Measurements from ENCODE around the gene ITGB2. TPM values are rescaled to one million over a fixed set of nuclear protein-coding genes. Genes with fewer than 3 reads are reported as not detected.

ITGB2 gene
- total RNA-seq, 1 donor from 2014 or later = 370 TPM

DNA sequence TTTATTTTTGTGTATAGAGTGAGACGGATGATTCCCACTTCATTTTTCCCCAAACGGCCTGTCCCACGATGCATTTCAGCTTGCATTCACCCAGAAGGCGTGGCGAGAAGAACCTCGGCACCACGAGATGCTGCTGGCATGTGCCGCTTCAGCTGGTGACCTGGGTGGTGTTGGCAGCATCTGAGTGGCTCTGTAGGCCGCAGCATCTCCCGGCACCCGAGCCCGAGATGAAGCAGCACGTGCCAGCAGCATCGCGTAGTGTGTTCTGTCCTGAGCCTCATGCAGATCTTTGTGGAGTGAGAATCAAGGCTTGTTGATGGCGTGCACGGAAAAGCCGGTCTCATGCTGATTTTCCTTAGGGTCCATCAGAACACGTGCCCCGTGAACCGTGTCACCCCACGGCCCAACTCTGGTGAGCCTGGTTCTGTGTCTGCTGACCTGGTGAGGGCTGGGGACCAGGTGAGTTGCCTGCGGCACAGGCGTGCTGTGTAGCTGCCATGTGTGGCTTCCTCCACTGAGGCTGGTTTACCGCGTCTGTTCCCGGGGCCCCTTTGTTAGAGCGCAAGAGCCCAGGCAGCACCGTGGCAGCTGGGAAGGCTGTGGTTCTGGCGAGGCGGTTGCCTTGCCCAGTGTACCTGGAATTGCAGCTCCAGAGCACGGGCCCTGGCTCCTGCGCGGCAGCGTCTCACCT, 35.8 kb upstream of the ITGB2 start:
- Histone ChIP-seq H3K36me3 (peaks cover 13% of the 10 kb centered on the region), H3K4me1 (peaks cover 11% of the 10 kb centered on the region), H3K27me3 (no peaks in the 10 kb centered on the region), H3K9me3 (no peaks in the 10 kb centered on the region), H3K4me3 (no peak overlapping the region), H3K27ac (no peak overlapping the region)
- TF ChIP-seq, protein P1, sequence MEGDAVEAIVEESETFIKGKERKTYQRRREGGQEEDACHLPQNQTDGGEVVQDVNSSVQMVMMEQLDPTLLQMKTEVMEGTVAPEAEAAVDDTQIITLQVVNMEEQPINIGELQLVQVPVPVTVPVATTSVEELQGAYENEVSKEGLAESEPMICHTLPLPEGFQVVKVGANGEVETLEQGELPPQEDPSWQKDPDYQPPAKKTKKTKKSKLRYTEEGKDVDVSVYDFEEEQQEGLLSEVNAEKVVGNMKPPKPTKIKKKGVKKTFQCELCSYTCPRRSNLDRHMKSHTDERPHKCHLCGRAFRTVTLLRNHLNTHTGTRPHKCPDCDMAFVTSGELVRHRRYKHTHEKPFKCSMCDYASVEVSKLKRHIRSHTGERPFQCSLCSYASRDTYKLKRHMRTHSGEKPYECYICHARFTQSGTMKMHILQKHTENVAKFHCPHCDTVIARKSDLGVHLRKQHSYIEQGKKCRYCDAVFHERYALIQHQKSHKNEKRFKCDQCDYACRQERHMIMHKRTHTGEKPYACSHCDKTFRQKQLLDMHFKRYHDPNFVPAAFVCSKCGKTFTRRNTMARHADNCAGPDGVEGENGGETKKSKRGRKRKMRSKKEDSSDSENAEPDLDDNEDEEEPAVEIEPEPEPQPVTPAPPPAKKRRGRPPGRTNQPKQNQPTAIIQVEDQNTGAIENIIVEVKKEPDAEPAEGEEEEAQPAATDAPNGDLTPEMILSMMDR (IDR thresholded peaks at IDR 0.05) = no peak
- no peak for DNase-seq
- no peak for ATAC-seq
- intact Hi-C loops (cut with DNase I) = no loop called here

GRCh38 chr21:44955798-44956175, 35.1 kb upstream of the ITGB2 start:
- DNase-seq (peak; percentile 53), ATAC-seq (no peak)
- intact Hi-C loops (cut with DNase I) = no loop called here
- H3K27me3 ChIP-seq = no peaks in the 10 kb centered on the region
- no peak overlapping the region for H3K27ac ChIP-seq
- H3K9me3 ChIP-seq = no peaks in the 10 kb centered on the region
- H3K4me3 ChIP-seq = no peak overlapping the region
- peaks cover 11% of the 10 kb centered on the region for H3K4me1 ChIP-seq
- TF ChIP-seq, protein P1 (IDR thresholded peaks at IDR 0.05) = no peak
- peaks cover 13% of the 10 kb centered on the region for H3K36me3 ChIP-seq

GRCh38 chr21:44955141-44955797, 34.6 kb upstream of the ITGB2 start:
- H3K27me3 ChIP-seq = no peaks in the 10 kb centered on the region
- peak; percentile 51 for DNase-seq
- H3K36me3 ChIP-seq = peaks cover 8% of the 10 kb centered on the region
- ATAC-seq = no peak
- TF ChIP-seq, protein P1 (IDR thresholded peaks at IDR 0.05) = no peak
- H3K4me1 ChIP-seq = peaks cover 11% of the 10 kb centered on the region
- H3K4me3 ChIP-seq = no peak overlapping the region
- no peak overlapping the region for H3K27ac ChIP-seq
- intact Hi-C loops (cut with DNase I) = no loop called here
- H3K9me3 ChIP-seq = no peaks in the 10 kb centered on the region

GRCh38 chr21:44954281-44954771, 33.6 kb upstream of the ITGB2 start:
- Histone ChIP-seq H3K4me1 (peaks cover 12% of the 10 kb centered on the region), H3K9me3 (no peaks in the 10 kb centered on the region), H3K27ac (no peak overlapping the region), H3K36me3 (peaks cover 5% of the 10 kb centered on the region), H3K4me3 (no peak overlapping the region), H3K27me3 (no peaks in the 10 kb centered on the region)
- ATAC-seq (no peak), DNase-seq (peak; percentile 61)
- TF ChIP-seq, protein P1 (IDR thresholded peaks at IDR 0.05) = no peak
- intact Hi-C loops (cut with DNase I) = no loop called here

DNA sequence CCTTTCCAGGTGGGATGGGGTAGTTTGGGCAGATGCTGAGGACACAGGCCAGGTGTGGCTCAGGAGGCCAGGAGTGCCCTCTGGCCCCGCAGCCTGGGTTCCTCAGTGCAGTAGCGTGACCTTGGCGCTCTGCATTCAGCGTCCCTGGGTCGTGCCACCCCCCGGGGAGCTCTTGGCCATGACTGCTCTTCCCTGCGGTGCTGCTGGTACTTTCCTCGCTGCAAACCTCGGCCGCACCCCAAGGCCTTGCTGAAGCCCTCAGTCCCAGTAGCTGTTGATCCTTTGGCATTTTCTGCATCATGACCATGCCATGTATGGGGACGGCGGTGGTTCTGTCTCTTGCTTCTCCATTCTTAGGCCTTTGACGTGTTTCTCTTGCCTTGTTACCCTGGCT, 32.9 kb upstream of the ITGB2 start:
- DNase-seq = peak; percentile 52
- peaks cover 5% of the 10 kb centered on the region for H3K36me3 ChIP-seq
- H3K4me3 ChIP-seq = no peak overlapping the region
- no peaks in the 10 kb centered on the region for H3K9me3 ChIP-seq
- ATAC-seq = no peak
- TF ChIP-seq, protein P1 (IDR thresholded peaks at IDR 0.05) = no peak
- peaks cover 7% of the 10 kb centered on the region for H3K4me1 ChIP-seq
- H3K27me3 ChIP-seq = no peaks in the 10 kb centered on the region
- intact Hi-C loops (cut with DNase I) = no loop called here
- H3K27ac ChIP-seq = no peak overlapping the region
